ENCODE results near the gene WHAMM.

DNA sequence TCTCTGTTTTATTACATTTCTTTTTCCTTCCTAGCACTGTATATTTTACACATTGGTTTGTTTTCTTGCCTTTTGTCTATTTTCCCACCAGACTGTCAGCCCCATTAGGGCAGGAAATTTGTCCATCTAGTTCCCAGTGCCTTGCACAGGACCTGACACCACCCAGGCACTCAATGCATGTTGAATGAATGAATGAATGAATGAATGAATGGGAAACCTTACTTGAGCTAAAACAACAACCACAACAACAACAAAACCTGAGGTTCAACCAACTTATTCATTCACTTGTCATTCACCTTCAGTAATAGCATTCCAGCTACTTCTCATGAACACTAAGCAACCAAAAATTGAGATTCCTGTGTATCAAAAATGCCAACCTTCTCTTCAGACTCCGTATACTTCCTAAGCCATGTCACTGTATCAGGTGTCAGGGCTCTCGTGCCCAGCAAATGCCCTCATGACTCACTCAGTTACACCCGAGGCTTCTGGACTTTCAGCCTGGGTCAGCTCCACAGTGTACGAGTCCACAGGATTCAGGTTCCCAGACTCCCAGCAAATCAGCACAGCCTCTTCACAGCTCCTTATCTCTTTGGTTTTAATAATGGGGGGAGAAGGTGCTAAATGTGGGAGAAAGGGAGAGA is 40.9 kb upstream of the WHAMM start:
- TF ChIP-seq SIN3A (IDR thresholded peaks at IDR 0.05; ENCODE audit: borderline replicate concordance, insufficient read depth, low read length) (no peak), FOXP2 (optimal IDR thresholded peaks at IDR 0.05; ENCODE audit: borderline replicate concordance, extremely low read depth, extremely low read length, insufficient read depth) (no peak)
